HG03575 (cell line): ENCODE data around the gene B4GALT4.

Experiments used
- ATAC-seq: cut with Tn5 transposase; IDR thresholded peaks from one replicate; pipeline ENCODE4 v1.9.1; 2021; ENCODE audit not compliant: unreplicated experiment, insufficient number of reproducible peaks, low FRiP score; ENCODE audit errors: extremely low read depth

Gene B4GALT4

GRCh38 chr3:119211193-119211592 is 29.5 kb downstream of the B4GALT4 start:
- ATAC-seq, result no peak

DNA sequence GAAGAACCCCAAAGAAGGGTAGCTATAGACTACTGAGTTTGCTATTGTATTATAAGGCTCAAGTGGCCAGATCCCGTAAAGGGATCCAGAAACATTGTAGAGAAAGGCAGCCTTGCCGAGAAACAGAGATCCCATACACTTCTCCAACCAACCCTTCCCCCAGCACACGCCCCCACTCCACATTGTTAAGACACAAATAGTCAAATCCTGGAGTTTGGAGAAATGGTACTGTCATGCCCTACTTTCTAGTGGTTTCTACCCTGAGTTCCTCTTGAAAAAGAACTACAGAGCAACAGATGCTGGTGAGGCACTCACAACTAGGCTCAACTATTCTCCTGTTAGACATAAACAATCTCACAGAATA is 33.2 kb downstream of the B4GALT4 start:
- no peak for ATAC-seq

DNA sequence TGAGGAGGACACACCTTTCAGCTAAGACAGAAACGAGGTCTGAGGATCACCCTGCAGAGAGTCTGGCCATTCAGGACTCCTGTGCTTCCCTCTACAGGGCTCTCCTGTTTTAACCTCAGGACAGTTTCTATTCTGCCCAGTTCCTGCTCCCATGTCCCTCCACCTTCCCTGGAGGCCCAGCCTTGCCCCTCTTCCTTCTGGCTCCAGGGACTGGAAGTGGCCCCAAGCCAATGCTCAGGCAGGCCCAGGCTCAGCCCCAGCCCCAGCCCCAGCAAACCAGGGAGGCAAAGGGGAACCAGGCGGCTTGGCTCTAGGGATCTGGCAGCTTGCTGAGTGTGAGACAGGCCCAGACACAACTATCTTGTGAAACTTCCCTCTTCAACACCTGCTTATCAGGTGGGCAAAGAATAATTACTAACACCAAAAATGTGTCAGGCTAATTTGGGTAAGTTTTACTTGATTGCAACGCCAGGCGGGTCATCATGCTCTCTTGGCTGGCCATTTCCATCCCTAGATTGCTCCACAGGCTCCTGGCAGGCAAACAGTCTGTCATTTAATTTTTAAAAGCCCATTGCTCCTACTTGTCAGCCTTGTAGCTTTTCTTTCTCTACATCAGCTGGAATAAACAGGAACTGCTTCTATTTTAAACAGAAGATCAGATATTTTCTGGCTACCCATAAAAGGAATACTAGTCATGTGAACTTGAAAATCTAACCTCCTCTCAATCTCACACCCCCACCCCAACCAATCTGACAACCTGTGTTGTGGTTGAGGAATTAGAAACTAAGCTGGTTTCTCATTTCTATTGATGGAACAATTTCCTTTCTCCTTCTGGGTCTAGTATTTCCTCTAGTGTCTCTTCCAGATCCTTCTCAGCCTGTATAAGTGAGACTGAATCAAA is 33.8 kb downstream of the B4GALT4 start:
- no peak for ATAC-seq

DNA sequence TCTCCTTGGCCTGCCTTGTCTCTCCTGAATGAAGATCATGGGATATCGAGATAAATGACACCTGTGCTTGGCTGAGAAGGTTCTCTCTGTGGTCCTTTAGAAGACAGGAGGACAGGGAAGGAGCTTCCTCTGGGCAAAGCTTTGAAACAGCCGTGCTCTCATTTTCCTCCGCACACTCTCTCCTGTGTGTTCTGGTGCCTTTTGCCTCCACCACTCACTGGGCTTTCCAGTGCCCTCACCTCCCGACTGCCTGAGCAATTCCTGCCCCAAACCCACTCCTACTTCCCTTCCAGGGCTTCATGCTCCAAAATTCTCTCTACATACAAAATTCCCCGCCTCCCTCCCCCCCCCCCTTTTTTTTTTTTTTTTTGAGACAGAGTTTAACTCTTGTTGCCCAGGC is 35.0 kb downstream of the B4GALT4 start:
- ATAC-seq, result no peak

DNA sequence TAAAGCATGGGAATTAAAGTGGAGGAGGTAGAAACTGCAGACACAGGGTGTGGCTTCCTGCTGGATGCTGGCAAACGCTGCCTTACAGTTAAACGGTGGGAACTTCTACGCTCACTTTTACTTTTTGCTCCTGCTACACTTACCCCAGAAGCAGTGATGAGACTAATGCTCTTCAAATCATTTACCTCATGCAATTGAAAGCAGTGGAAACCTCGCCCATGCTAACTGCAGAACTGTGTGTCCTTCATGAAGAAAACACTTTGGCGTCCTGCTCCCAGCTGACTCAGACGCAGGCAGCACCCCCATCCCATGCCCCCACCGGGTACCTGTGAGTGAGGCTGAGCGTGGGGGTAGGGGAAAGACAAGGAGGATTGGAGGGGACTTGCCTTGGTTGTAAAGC is 35.5 kb downstream of the B4GALT4 start:
- no peak for ATAC-seq

GRCh38 chr3:119195911-119196310 is 44.8 kb downstream of the B4GALT4 start:
- ATAC-seq, result no peak

DNA sequence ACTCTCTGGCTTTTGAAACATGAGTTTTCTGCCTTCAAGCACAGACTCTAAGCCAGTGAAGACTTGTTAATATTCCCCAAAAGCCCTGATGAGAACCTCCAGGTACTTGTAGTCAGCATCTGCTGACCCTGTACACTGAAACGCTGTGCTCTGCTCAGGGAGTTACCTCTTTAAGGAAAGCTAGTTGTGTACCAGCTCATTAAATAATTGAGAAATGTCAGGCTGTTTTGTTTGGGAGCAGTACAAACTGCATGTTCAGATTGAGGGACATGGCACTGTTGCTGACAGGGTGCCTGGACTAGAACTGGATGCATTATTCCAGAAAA is 45.6 kb downstream of the B4GALT4 start:
- ATAC-seq, result no peak

DNA sequence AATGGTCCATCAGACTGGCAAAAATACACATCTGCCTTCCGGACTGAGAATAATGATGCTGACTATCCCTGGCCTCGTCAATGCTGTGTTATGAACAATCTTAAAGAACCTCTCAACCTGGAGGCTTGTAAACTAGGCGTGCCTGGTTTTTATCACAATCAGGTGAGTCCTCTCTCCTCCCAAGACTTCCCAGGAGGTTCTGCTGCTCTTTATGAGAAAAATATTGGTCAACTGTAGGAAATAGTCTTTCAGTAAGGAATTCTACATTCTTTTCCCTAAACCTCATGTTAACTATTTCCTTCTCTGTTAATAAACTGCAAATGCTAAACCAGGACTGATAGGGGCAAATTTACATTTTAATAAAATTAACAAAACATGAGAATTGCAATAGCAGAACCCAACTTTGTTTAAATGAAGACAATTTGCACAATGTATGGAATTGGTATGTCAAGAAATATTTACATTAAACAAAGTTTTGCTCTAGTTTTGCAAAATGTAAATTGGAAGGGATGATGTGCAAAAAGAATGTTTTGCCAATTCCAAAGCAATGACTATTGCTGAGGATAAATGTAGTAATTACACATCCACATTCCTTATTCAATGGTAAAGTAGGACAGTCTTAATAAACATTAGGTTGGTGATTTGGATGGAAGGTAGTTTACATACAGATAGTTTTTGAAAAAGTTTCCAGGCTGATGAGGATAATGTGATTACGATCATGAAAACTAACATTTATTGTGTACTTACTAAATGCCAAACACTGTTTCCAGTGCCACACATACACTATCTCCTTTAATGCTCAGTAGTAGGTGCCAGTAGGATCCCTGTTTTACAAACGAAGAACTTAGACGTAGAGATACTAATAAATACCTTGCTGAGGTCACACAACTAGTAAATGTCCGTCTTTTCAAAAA is 46.2 kb downstream of the B4GALT4 start:
- no peak for ATAC-seq

DNA sequence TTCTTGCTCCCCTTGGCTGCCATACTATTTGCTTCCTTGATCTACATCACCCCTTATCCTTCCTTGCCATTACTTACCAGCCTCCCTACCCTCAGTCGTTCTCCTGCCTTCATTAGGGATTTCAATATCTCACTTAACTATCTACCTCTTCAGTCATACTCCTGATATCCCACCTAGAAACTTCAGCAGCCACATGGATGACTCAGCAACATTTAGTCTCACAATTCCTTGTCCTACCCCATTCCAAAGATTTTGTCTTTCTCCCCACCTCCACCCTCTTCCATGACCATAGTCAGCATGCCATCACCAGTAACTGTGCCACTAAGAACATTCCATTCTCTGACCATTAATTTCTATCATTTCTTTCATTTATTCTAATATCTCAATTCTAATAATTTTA is 48.9 kb downstream of the B4GALT4 start:
- no peak for ATAC-seq

- no peak for ATAC-seq
Measured at GRCh38 chr3:119187266-119187665, 53.4 kb downstream of the B4GALT4 start.

- ATAC-seq, result no peak
Measured at GRCh38 chr3:119184796-119185570, 55.7 kb downstream of the B4GALT4 start.

DNA sequence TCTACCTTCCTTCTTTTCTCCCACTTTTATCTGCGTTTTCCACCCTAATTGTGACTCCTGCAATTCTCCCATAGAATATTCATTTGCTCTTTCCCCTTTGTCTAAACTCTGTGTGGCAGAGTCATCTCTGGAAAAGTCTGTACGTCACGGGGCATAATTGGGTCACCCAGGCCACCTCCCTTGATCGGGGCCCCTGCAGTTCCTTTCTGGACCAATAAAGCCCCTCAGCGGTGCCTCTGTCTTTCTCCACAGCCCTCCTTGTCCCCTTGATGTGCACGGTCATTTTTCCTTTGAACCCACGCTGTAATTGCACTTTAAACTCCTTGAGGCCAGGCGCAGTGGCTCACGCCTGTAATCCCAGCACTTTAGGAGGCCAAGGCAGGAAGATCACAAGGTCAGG is 56.6 kb downstream of the B4GALT4 start:
- ATAC-seq, result no peak

GRCh38 chr3:119181765-119182164 is 58.9 kb downstream of the B4GALT4 start:
- ATAC-seq, result no peak

DNA sequence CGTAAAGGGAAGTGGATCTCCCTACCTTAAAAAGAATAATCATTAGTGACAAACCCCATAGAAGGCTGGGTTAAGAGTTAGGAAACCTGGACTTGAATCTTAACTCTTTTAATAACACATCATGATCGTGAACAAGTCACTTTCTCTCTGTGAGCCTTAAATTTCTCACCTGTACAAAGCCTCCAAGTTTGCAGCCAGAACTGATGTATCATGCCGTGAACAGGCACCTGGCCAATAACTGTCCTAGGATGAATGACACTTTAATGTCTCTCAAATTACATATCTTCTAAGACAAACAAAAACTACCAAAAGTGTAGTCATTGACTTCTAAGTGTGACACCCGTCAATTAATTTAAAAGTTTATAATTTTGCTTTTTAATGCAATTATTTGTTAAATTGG is 63.4 kb downstream of the B4GALT4 start:
- no peak for ATAC-seq

DNA sequence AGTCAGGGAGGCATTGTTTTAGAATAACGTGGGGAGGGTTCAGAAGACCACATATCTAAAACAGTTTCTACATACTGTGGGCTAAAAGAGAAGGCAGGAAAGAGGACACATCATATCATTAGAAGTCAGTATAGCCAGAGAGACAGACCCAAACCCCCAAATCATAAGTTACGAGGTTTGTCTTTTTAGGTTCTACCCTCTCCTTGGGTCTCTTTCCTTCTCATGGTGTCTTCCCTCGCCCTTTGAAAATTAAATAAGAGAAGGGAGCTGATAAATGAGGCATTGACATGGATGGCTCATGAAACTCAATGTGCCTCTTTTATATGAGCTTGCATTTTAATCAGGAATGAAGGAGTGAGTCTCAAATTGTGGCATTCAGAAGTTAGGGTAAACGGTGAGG is 63.9 kb downstream of the B4GALT4 start:
- no peak for ATAC-seq

GRCh38 chr3:119175872-119176756 is 64.6 kb downstream of the B4GALT4 start:
- no peak for ATAC-seq

DNA sequence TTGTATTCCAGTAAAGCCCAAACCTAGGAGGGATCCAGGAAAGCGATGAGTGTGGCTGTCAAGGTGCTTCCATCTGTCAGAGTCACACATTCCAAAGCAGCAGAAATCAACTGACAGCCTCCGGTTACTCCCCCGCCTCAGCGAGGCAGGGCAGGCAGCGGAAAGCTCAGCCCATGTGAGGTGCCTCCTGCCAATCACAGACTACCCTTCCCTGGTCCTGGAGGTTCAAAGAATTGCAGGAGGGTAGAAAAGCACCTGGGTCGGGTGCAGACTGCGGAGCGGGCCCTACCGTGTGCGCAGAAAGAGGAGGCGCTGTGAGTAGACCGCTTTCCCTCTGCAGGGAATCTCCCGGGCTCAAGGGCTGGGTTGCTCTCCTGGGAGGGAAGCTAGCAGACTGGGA is 67.4 kb downstream of the B4GALT4 start, which contains the start of gene UPK1B:
TSS of gene UPK1B (plus strand) at position 274 of the 400 bp plus-strand sequence. CDS start 13,144 bp downstream, outside the sequence.
- no peak for ATAC-seq

DNA sequence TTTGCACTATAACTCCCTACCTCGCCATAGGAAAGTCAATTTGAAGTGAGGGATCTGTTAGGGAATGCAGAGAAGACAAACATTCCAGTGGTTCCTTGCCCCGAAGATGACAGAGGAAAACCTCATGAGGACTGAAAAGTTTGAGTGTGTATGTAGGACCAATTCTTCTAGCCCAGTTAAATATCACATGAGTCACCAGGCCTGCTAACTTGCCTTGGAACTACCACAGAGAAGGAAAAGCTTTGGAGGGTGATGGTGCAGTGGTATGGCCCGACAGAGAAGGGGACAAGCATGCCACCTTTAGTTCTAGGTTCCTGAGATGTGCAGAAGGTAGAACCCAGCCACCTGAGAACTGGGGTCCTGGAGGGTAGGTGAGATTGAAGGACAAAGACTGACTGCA is 69.9 kb downstream of the B4GALT4 start:
- no peak for ATAC-seq
